ENCODE measurements around the gene MYL12B.

MYL12B gene

DNA sequence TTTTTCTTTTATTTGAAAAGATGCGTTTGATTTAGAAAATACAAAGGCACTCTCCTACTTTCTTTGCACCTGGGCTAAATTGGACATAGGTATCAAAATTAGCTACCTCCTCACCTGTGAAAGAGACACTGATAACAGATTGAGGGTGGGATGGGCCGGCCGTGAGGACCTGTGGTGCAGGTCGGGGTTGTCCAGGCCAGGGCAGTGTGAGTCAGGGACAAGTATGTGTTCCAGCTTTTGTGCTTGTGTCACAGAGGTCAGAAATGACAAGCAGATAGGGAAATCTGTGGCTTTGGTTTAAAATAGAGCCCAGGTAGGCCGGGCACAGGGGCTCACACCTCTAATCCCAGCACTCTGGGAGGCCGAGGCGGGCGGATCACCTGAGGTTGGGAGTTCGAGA lies 22.6 kb downstream of the MYL12B start:
- TF ChIP-seq, protein P1, sequence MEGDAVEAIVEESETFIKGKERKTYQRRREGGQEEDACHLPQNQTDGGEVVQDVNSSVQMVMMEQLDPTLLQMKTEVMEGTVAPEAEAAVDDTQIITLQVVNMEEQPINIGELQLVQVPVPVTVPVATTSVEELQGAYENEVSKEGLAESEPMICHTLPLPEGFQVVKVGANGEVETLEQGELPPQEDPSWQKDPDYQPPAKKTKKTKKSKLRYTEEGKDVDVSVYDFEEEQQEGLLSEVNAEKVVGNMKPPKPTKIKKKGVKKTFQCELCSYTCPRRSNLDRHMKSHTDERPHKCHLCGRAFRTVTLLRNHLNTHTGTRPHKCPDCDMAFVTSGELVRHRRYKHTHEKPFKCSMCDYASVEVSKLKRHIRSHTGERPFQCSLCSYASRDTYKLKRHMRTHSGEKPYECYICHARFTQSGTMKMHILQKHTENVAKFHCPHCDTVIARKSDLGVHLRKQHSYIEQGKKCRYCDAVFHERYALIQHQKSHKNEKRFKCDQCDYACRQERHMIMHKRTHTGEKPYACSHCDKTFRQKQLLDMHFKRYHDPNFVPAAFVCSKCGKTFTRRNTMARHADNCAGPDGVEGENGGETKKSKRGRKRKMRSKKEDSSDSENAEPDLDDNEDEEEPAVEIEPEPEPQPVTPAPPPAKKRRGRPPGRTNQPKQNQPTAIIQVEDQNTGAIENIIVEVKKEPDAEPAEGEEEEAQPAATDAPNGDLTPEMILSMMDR (IDR thresholded peaks at IDR 0.05; ENCODE audit: control extremely low read depth, extremely low read depth, low read depth, missing control alignments) = no peak
- POLR2A ChIA-PET = no interaction called here
- DNase-seq (ENCODE audit: extremely low spot score) = no peak
- CTCF ChIA-PET = interaction anchor here (1.0 to 11.3 kb wide), 5 partner anchors 12 to 384 kb away, joined by 3 to 138 read pairs (median 8); no protein-coding TSS in a partner anchor

DNA sequence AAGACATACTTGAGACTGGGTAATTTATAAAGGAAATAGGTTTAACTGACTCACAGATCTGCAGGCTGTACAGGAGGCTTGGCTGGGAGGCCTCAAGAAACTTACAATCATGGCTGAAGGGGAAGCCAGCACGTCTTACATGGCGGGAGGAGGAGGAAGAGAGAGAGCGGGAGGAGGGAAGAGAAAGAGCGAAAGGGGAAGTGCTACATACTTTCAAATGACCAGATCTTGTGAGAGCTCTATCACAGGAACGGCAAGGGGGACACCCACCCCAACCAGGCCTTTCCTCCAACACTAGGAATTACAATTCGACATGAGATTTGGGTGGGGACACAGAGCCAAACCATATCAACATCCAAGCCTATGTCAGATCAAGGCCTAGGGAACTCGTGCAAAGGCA lies 24.2 kb downstream of the MYL12B start:
- ChIA-PET POLR2A (no interaction called here), CTCF (interaction anchor here (1.6 to 11.3 kb wide), 4 partner anchors 11 to 382 kb away, joined by 5 to 138 read pairs (median 58); no protein-coding TSS in a partner anchor)
- TF ChIP-seq, protein P1 (IDR thresholded peaks at IDR 0.05; ENCODE audit: control extremely low read depth, extremely low read depth, low read depth, missing control alignments) = no peak
- DNase-seq (ENCODE audit: extremely low spot score) = no peak

DNA sequence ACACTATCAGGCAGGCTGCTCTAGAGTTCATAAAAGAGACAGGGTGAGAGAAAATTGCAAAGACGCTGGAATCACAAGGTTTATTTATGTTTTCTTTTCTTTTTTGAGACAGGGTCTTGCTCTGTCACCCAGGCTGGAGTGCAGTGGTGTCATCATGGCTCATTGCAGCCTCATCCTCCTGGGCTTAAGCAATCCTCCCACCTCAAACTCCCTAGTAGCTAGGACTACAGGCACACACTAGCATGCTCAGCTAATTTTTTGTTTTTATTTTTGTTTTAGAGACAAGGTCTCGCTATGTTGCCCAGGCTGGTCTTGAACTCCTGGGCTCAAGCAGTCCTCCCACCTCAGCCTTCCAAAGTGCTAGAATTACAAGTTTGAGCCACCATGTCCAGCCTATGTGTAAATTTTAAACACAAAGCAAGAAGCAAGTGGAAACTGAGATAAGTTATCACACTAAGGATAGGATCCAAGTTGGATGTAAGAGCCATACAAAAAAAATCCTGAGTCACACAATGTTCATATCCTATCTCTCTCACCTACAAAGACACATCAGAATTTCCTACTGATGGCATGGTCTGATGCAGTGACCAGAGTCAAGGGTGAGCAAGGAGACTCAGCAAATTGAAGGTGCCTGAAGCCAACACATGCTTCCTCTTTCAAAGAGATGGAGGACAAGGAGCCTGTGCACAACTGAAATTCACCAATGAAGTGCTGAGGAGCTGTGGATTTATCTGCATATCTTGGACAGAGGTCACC lies 31.4 kb downstream of the MYL12B start:
- ChIA-PET POLR2A (no interaction called here), CTCF (interaction anchor here (1.3 to 8.0 kb wide), 2 partner anchors 12 to 373 kb away, joined by 3 to 109 read pairs; no protein-coding TSS in a partner anchor)
- TF ChIP-seq, protein P1 (IDR thresholded peaks at IDR 0.05; ENCODE audit: control extremely low read depth, extremely low read depth, low read depth, missing control alignments) = no peak
- no peak for DNase-seq (ENCODE audit: extremely low spot score)

DNA sequence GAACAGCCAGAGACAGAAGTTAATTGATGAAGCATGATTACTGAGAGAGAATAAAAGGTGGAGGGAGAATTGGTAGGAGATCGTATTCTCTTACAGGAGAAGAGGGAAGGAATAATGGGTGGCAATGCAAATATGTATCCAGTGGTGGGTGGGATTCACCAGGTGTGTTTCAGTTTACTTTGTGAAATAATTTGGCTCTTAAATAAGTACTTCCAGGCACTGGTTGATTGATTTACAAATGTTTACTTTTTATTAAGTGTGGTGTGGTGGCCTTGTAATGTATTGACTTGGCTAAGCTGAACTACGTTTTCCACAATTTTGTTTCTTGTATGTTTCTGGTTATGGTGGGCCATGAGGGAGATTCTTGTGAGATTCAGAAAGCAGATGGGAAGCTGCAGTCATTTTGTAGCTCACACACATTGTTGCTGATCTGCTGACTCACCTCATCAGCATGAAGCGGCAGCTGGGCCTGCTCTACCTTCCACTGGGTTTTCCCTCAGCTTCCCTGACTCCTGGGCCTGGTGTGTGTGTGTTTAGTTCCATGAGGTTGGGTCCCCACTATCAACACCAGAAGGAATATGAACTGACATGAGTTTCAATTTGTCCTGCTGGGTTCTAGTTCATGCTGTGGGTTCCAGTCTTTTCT lies 32.6 kb downstream of the MYL12B start:
- CTCF ChIA-PET = interaction anchor here (0.9 to 8.0 kb wide), 5 partner anchors 13 to 372 kb away, joined by 3 to 109 read pairs (median 4); no protein-coding TSS in a partner anchor
- TF ChIP-seq, protein P1 (IDR thresholded peaks at IDR 0.05; ENCODE audit: control extremely low read depth, extremely low read depth, low read depth, missing control alignments) = no peak
- POLR2A ChIA-PET = no interaction called here
- no peak for DNase-seq (ENCODE audit: extremely low spot score)

DNA sequence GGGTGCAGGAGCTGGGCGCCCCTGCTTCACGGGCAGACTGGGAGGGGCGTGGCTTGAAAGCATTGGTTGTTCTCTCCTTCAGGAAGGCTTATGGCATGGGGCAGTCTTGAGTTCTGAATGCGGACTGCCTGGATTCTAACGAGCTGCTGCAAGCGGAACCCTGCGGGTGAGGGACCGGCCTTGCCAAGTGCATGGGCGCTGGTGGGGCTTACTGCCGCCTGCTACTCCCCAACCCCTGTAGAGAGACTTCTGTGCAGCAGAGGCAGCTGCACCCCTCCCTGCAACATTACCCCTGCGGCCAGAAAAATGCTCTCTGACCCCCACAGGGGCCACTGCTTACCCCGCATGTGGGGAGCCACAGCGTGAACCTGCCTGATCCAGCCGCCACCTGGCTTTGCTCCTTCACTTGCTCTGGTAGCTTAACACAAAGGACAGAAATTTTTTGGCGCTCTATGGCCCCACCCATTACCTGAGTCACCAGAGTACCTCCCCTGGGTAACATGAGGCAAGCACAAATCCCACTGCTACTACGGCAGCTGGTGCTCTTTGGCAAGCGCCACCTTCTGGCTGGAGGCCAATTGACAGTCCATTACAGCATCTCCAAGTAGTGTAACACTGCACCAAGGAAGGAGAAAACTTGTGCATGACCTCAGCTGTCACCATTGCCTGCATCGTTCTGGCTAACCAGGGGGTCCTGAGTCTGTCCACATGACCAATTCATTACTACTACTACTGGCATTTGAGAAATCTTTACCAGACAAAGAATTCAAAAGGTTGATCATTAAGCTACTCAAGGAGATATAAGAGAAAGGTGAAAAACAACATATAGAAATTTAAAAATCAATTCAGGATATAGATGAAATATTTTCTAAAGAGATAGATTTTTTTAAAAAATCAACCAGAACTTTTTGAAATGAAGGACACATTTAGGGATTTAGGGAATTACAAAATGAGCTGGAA lies 35.4 kb downstream of the MYL12B start:
- ChIA-PET POLR2A (no interaction called here), CTCF (interaction anchor here (0.7 to 8.0 kb wide), 43 partner anchors 8 to 698 kb away, joined by 3 to 109 read pairs (median 4); no protein-coding TSS in a partner anchor)

More for the DNA sequence above, 35.4 kb downstream of the MYL12B start:
- TF ChIP-seq, protein P1 (IDR thresholded peaks at IDR 0.05; ENCODE audit: control extremely low read depth, extremely low read depth, low read depth, missing control alignments) = peak; percentile 88
- DNase-seq (ENCODE audit: extremely low spot score) = peak; percentile 81
